Muscle layer of colon (tissue), 2 donors: ENCODE results near the gene OR1F1.

Source experiments
- H3K27ac ChIP-seq: one replicate; pipeline ENCODE4 v1.7.0; 2013; ENCODE audit warnings: low read depth, mild to moderate bottlenecking, low read length, moderate library complexity
- H3K27me3 ChIP-seq, 2 donors: one replicate each; pipeline ENCODE4 v1.7.0; 2013; ENCODE audit warnings: low read length in 2 of 2, mild to moderate bottlenecking in 2 of 2; ENCODE audit not compliant: insufficient read depth in 2 of 2, control insufficient read depth in 1 of 2
- H3K36me3 ChIP-seq: one replicate; pipeline ENCODE4 v1.7.0; 2013; ENCODE audit warnings: mild to moderate bottlenecking, low read length; ENCODE audit not compliant: insufficient read depth
- H3K4me1 ChIP-seq: one replicate; pipeline ENCODE4 v1.7.0; 2013; ENCODE audit warnings: mild to moderate bottlenecking, low read length; ENCODE audit not compliant: insufficient read depth
- H3K4me3 ChIP-seq, 2 donors: one replicate each; pipeline ENCODE4 v1.7.0; 2013; ENCODE audit warnings: low read length in 2 of 2, low read depth in 1 of 2, mild to moderate bottlenecking in 1 of 2, moderate library complexity in 1 of 2
- H3K9ac ChIP-seq: one replicate; pipeline ENCODE4 v1.7.0; 2013; ENCODE audit warnings: low read length
- H3K9me3 ChIP-seq: one replicate; pipeline ENCODE4 v1.7.0; 2013; ENCODE audit warnings: mild to moderate bottlenecking, low read length
- donor health status: abdominal sarcoma.
- donor health status: Adenocarcinoma of cecum.

OR1F1 gene

DNA sequence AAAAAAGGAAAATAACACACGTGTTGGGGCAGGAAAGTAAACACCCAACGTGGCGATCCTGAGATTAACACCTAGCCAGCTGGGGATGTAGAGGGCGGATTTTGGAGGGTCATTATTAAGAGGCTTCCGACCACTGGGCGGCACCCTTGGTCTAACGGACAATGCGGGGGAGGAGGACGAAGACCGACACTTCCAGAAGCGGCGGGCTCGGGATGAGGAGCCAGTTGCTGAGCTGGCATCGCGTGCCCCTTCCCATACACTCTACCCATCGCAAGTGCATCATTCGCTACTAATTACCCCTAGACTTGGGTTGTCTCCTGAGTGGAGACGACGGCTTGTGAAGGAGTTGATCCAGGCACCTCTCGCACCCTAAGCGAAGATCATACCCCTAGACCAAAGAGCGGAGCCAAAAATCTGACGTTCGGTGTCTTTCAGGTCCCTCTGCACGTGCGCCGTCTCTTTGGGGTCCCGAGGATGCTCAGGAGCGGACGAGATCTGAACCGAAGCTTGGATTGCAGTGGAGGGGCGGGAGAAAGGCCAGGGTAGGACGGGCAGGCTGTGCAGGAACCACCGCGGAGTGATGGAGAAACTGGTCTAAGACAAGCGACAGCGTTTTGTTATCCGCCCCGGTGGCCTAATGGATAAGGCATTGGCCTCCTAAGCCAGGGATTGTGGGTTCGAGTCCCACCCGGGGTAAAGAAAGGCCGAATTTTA is 35.6 kb upstream of the OR1F1 start:
- Histone ChIP-seq H3K27me3 (no peaks in the 10 kb centered on the region), H3K9ac (no peak overlapping the region), H3K4me1 (peaks cover 8% of the 10 kb centered on the region), H3K4me3 (peak overlapping the region; percentile 47 to 68), H3K9me3 (no peaks in the 10 kb centered on the region), H3K36me3 (no peaks in the 10 kb centered on the region), H3K27ac (peak overlapping the region; percentile 13)

GRCh38 chr16:3152991-3153368 is 35.0 kb upstream of the OR1F1 start:
- peak overlapping the region in 1 of 2 donors; percentile 68 for H3K4me3 ChIP-seq
- no peaks in the 10 kb centered on the region for H3K36me3 ChIP-seq
- peaks cover 0 to 4% of the 10 kb centered on the region in 2 donors for H3K27me3 ChIP-seq
- H3K4me1 ChIP-seq, result peaks cover 8% of the 10 kb centered on the region
- no peak overlapping the region for H3K9ac ChIP-seq
- no peaks in the 10 kb centered on the region for H3K9me3 ChIP-seq
- no peak overlapping the region for H3K27ac ChIP-seq

GRCh38 chr16:3155181-3155580 is 32.8 kb upstream of the OR1F1 start:
- H3K9ac ChIP-seq, result no peak overlapping the region
- peaks cover 4% of the 10 kb centered on the region for H3K4me1 ChIP-seq
- H3K9me3 ChIP-seq, result no peaks in the 10 kb centered on the region
- H3K36me3 ChIP-seq, result no peaks in the 10 kb centered on the region
- no peak overlapping the region for H3K27ac ChIP-seq
- H3K4me3 ChIP-seq, result no peak overlapping the region
- peaks cover 0 to 9% of the 10 kb centered on the region in 2 donors for H3K27me3 ChIP-seq

GRCh38 chr16:3155972-3156371 is 32.0 kb upstream of the OR1F1 start:
- H3K9me3 ChIP-seq, result no peaks in the 10 kb centered on the region
- H3K27ac ChIP-seq, result no peak overlapping the region
- peaks cover 4% of the 10 kb centered on the region for H3K4me1 ChIP-seq
- H3K27me3 ChIP-seq, result peaks cover 0 to 11% of the 10 kb centered on the region in 2 donors
- no peak overlapping the region for H3K9ac ChIP-seq
- no peak overlapping the region for H3K4me3 ChIP-seq
- H3K36me3 ChIP-seq, result no peaks in the 10 kb centered on the region

DNA sequence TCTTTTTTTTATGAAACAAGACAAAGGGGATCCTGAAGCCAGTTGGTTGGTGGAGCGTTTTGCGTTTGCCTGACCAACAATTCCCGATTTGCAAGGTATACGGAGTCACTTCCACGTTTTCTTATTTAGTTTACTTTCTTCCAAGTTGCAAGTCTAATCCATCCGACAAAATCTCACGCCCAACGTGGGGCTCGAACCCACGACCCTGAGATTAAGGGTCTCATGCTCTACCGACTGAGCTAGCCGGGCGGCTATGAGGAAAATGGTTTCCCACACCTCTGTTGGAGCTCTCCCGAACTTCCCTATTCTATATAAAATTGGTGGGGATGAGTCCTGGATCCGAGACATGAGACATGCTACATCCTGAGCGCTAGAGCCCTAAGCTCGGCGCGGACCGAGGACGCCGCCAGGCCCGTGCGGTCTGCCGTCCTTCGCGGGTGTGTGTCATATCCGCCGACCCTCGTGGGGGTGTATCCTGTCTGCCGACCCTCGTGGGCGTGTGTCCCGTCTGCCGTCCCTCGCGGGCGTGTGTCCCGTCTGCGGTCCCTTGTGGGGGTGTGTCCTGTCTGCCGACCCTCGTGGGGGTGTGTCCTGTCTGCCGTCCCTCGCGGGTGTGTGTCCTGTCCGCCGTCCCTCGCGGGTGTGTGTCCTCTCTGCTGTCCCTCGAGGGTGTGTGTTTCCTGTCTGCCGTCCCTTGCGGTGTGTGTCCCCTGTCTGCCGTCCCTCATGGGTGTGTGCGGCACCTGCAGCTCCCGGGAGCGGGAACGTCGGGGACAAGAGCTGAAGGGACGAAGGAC is 30.6 kb upstream of the OR1F1 start:
- peaks cover 0 to 17% of the 10 kb centered on the region in 2 donors for H3K27me3 ChIP-seq
- peak overlapping the region; percentile 33 for H3K9ac ChIP-seq
- peak overlapping the region in 1 of 2 donors; percentile 87 for H3K4me3 ChIP-seq
- no peak overlapping the region for H3K27ac ChIP-seq
- H3K4me1 ChIP-seq, result no peaks in the 10 kb centered on the region
- no peaks in the 10 kb centered on the region for H3K9me3 ChIP-seq
- H3K36me3 ChIP-seq, result no peaks in the 10 kb centered on the region

- H3K4me1 ChIP-seq, result no peaks in the 10 kb centered on the region
- H3K27ac ChIP-seq, result peak overlapping the region; percentile 21
- H3K27me3 ChIP-seq, result peaks cover 0 to 17% of the 10 kb centered on the region in 2 donors
- H3K9ac ChIP-seq, result peak overlapping the region; percentile 33
- H3K36me3 ChIP-seq, result no peaks in the 10 kb centered on the region
- no peaks in the 10 kb centered on the region for H3K9me3 ChIP-seq
- peak overlapping the region; percentile 59 to 87 for H3K4me3 ChIP-seq
These were observed 29.9 kb upstream of the OR1F1 start for GRCh38 chr16:3158026-3158509.

DNA sequence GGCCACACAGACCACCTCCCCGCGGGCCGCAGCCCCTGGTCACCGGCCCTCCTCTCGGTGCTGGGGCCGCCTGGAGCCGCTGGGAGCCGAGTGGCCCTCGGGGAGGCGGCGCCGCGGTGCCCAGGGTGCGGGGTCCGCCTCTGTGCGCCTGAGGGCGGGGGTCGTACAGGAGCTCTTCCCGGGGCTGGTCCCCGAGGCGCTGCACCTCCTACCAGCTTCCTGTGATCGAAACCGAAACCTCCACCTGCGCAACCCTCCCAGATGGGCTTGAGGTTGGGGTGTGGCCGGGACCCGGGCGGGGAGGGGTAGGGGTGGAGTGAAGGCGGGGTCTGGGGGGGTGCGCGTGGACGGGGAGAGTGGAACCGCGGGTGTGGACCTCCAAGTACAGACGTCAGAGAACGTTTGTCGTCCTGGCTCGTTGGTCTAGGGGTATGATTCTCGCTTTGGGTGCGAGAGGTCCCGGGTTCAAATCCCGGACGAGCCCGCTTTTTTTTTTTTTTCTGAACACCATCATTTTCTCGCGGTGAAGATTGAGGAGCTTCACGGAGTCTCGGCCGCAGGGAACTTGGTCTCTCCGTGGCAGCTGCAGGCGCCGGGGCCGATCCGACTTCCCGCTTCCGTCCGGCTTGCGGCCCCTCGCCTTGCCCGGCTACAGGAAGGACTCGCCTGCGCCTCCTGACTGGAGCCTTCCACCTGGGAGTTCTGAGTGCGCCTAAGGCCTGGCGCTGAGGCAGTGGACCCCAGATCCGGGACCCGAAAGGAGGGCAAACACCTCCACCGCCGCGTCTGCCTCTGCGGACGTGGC is 29.3 kb upstream of the OR1F1 start:
- H3K4me3 ChIP-seq, result peak overlapping the region; percentile 59 to 87
- H3K27me3 ChIP-seq, result peaks cover 0 to 17% of the 10 kb centered on the region in 2 donors
- H3K4me1 ChIP-seq, result no peaks in the 10 kb centered on the region
- H3K36me3 ChIP-seq, result no peaks in the 10 kb centered on the region
- peak overlapping the region; percentile 33 for H3K9ac ChIP-seq
- no peaks in the 10 kb centered on the region for H3K9me3 ChIP-seq
- H3K27ac ChIP-seq, result peak overlapping the region; percentile 21

GRCh38 chr16:3161235-3162018 is 26.6 kb upstream of the OR1F1 start:
- Histone ChIP-seq H3K9ac (no peak overlapping the region), H3K4me1 (no peaks in the 10 kb centered on the region), H3K36me3 (no peaks in the 10 kb centered on the region), H3K27me3 (peaks cover 0 to 22% of the 10 kb centered on the region in 2 donors), H3K4me3 (no peak overlapping the region), H3K27ac (no peak overlapping the region), H3K9me3 (no peaks in the 10 kb centered on the region)

DNA sequence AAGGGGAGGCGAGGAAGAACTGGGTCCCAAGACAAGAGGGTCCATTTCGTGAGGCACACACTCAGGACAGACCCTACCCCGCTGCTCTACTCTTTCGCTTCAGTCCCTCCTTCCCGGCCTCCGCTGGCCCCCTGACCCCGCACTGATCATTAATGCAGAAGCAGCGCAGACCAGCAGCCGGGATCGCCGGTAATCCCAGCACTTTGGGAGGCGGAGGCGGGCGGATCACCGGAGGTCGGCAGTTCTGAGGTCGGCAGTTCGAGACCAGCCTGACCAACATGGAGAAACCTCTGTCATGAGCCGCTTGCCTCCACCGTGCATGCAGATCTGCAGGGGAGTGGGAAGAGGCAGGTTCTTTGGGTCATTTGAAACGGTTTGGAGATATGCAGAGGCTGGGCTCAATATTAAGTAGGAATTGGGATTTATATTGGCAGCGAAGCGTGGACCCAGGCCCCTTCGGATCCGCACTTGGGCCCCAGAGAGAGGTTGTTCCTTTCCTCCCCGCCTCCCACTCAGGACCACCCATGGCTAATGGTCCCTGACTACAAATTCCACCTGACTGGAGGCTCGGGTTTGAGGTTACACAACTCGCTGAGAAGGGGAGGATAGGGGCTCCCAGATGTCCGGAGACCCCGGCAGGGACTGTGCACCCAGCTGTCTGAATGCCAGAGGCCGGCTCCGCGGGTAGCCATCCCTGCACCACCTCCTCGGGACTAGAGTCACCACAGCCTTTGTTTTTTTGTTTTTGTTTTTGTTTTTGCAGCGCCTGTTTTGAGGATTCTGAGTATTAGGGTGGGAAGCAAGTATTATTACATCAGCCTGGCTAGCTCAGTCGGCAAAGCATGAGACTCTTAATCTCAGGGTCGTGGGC is 23.6 kb upstream of the OR1F1 start:
- peaks cover 8 to 33% of the 10 kb centered on the region in 2 donors for H3K27me3 ChIP-seq
- H3K9ac ChIP-seq, result no peak overlapping the region
- H3K9me3 ChIP-seq, result no peaks in the 10 kb centered on the region
- H3K27ac ChIP-seq, result no peak overlapping the region
- no peak overlapping the region for H3K4me3 ChIP-seq
- no peaks in the 10 kb centered on the region for H3K36me3 ChIP-seq
- no peaks in the 10 kb centered on the region for H3K4me1 ChIP-seq
